ENCODE data around the gene DRAM1.
"Not testable (repeated sequence)": the region's sequence is repeated elsewhere in the genome, so short reads cannot be mapped to it uniquely, and the experiment has no call there.

DRAM1 gene

DNA sequence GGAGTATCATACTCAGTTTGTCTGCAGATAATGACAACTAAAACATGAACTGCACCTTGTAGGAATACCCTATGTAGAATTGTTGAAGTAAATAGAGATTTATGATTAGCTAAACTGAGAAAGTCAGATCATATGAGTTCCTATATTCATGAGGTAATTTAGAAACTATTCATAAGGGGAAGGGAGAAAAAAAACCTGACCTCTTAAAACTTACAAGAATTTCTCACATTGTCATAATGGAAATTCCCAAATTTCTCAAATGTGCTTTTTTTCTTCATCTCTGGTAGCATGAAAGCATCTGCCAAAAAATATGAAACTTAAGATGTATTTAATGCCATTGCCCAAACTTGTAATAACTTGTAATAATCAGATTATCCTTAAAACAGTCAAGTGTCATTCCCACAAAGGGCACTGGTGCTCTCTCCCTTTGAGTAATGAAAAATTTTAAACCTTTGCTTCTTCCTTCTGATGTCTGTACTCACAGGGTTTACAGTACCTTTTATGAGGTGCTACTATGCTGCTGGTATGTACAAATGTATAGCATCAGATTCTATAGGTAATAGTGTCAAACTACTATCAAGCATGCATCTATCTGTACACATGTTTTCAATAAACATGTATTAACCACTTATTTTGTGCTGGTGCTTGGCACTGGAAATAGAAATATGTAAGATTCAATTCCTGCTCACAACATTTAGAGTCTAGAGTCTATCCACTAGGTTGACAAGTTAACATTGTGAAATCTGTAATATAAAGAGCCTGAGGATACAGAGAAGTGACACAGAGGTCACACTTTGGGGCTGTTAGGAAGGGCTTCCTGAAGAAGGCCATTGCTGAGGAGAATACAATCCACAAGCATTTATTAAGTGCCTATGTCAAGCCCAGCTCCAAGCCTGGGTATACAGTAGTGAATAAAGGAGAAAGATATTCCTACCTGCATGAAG lies 17.4 kb upstream of the DRAM1 start:
- TF ChIP-seq, protein P1, sequence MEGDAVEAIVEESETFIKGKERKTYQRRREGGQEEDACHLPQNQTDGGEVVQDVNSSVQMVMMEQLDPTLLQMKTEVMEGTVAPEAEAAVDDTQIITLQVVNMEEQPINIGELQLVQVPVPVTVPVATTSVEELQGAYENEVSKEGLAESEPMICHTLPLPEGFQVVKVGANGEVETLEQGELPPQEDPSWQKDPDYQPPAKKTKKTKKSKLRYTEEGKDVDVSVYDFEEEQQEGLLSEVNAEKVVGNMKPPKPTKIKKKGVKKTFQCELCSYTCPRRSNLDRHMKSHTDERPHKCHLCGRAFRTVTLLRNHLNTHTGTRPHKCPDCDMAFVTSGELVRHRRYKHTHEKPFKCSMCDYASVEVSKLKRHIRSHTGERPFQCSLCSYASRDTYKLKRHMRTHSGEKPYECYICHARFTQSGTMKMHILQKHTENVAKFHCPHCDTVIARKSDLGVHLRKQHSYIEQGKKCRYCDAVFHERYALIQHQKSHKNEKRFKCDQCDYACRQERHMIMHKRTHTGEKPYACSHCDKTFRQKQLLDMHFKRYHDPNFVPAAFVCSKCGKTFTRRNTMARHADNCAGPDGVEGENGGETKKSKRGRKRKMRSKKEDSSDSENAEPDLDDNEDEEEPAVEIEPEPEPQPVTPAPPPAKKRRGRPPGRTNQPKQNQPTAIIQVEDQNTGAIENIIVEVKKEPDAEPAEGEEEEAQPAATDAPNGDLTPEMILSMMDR (conservative IDR thresholded peaks at IDR 0.05; ENCODE audit: low read length): no peak
- peak; percentile 62 for DNase-seq (ENCODE audit: low read depth)

DNA sequence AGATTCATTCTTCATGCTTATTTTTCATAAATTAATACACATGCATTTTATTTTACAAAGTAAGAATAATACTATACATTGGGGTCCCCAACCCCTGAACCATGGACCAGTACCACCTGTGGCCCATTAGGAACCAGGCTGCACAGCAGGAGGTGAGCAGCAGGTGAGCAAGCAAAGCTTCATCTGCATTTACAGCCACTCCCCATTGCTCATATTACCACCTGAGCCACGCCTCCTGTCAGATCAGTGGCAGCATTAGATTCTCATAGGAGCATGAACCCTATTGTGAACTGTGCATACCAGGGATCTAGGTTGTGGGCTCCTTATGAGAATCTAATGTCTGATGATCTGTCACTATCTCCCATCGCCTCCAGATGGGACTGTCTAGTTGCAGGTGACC lies 15.7 kb upstream of the DRAM1 start:
- H3K4me3 ChIP-seq (ENCODE audit: low read length); DNase-seq (ENCODE audit: low read depth): not testable (repeated sequence)

More for the DNA sequence above, 17.4 kb upstream of the DRAM1 start:
- H3K4me3 ChIP-seq (ENCODE audit: low read length): no peak overlapping the region

DNA sequence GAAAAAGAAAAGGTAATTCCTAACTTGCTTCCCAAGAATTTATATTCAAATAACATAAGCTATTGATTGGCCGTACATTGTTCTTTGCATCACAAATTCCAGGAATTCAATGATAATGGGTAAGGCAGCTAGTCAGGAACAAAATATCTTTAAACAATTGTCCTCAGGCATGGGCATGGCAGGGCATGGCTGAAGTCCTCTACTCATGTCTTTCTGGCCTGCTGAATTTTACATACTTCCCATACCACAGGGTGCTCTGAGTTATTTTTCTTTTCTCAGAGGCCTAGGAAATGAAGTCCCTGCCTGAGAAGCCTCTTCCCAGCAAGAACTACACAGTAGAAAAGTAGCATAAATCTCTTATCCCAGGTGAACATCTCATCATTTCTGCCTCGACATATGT lies 15.1 kb upstream of the DRAM1 start:
- TF ChIP-seq, protein P1 (conservative IDR thresholded peaks at IDR 0.05; ENCODE audit: low read length): no peak
- H3K4me3 ChIP-seq (ENCODE audit: low read length): no peak overlapping the region
- DNase-seq (ENCODE audit: low read depth): peak; percentile 54

DNA sequence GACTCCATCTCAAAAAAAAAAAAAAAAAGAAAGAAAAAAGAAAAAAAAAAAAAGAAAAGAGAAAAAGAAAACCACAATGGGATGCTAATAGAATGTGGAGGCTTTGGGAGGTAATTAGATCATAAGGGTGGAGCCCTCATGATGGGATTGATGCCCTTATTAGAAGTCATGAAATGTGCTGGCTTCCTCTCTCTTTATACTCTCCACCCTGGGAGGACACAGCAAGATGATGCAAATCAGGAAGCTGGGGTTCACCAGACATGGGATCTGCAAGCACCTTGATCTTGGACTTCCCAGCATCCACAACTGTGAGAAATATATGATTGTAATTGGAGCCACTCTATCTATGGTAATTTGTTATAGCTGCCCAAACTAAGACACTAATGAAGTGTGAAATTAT lies 13.4 kb upstream of the DRAM1 start:
- DNase-seq (ENCODE audit: low read depth): peak; percentile 52
- TF ChIP-seq, protein P1 (conservative IDR thresholded peaks at IDR 0.05; ENCODE audit: low read length): no peak
- no peak overlapping the region for H3K4me3 ChIP-seq (ENCODE audit: low read length)

DNA sequence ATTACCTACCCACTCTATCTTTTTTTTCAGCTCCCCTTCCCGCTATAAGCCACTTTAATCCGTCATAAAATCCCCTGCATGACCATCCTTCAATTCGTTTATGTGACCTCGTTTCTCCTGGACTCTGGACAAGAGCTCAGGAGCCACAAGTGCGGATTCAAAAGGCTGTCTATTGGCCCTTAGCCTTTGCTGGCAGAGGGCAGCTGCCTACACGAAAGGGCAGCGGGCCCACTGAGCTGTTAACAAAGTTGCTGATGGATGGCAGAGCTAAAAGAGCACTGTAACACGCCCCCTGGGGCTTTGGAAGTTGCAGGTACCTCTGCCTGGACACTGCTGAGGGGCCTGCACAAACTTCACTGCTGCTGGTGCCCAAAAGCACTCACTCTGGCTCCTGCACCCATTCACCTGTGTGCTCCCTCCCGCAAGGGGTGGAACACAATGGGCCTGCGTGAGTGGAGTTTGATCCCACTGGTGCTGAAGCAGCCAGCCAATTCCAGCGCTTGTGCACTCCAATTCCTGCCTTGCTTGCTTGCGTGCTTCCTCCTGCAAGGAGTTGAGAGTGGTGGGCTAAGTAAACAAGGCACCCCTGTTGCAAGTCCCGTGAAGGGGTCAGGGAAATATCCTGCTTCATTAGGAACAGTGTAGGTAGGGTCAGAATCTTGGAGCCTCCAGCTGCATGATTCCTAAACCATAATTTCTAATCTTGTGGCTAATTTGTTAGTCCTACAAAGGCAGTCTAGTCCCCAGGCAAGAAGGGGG lies 10.6 kb upstream of the DRAM1 start:
- H3K4me3 ChIP-seq (ENCODE audit: low read length): no peak overlapping the region
- DNase-seq (ENCODE audit: low read depth): no peak
- TF ChIP-seq, protein P1 (conservative IDR thresholded peaks at IDR 0.05; ENCODE audit: low read length): no peak

DNA sequence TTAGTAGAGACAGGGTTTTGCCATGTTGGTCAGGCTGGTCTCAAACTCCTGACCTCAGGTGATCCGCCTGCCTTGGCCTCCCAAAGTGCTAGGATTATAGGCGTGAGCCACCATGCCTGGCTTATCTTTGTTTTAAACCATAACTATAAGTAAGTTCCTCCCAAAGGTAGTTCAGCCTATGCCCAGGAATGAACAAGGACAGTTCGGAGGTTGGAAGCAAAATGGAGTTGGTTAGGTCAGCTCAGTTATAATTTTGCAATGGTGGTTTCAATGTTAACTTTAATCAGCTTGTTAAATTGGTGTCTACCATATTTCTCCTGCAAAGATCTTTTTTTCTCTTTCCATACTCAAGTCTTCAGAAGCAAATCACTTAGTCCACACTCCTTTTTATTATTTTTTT lies 9.8 kb upstream of the DRAM1 start:
- H3K4me3 ChIP-seq (ENCODE audit: low read length); DNase-seq (ENCODE audit: low read depth): not testable (repeated sequence)

DNA sequence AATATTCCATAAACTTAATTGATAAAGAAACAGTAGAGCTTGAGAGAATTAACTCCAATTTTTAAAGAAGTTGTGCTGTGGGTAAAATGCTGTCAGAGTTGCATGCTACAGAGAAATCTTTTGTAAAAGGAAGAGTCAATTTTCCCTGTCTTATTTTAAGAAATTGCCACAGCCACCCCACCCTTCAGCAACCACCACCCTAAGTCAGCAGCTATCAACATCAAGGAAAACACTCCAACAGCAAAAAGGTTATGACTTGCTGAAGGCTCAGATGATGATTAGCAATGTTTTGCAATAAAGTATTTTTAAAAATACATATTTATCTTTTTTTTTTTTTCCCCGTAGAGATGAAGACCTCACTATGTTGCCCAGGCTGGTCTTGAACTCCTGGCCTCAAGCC lies 6.5 kb upstream of the DRAM1 start:
- no peak overlapping the region for H3K4me3 ChIP-seq (ENCODE audit: low read length)
- no peak for DNase-seq (ENCODE audit: low read depth)
- TF ChIP-seq, protein P1 (conservative IDR thresholded peaks at IDR 0.05; ENCODE audit: low read length): no peak

DNA sequence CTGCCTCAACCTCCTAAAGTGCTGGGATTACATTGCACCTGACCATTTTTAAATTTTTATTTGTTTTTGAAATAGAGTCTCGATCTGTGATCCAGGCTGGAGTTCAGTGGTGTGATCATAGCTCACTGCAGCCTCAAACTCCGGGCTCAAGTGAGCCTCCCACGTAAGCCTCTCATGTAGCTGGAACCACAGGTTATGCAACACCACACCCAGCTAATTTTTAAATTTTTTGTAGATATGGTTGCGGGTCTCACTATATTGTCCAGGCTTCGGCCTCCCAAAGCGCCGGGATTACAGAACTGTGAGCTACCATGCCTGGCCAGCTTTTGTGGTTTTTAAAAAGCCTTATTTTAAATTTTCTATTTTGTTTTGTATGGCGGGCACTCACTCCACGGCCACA lies 2.2 kb upstream of the DRAM1 start:
- TF ChIP-seq, protein P1 (conservative IDR thresholded peaks at IDR 0.05; ENCODE audit: low read length): no peak
- no peak for DNase-seq (ENCODE audit: low read depth)

More for the DNA sequence above, 2.2 kb upstream of the DRAM1 start:
- H3K4me3 ChIP-seq (ENCODE audit: low read length): no peak overlapping the region
